GM18870 (cell line): ENCODE data around the gene NEUROG2.

Source experiments
- ATAC-seq: cut with Tn5 transposase; IDR thresholded peaks from one replicate; pipeline ENCODE4 v1.9.1; 2021; ENCODE audit warnings: moderate library complexity; ENCODE audit not compliant: unreplicated experiment

Gene NEUROG2

DNA sequence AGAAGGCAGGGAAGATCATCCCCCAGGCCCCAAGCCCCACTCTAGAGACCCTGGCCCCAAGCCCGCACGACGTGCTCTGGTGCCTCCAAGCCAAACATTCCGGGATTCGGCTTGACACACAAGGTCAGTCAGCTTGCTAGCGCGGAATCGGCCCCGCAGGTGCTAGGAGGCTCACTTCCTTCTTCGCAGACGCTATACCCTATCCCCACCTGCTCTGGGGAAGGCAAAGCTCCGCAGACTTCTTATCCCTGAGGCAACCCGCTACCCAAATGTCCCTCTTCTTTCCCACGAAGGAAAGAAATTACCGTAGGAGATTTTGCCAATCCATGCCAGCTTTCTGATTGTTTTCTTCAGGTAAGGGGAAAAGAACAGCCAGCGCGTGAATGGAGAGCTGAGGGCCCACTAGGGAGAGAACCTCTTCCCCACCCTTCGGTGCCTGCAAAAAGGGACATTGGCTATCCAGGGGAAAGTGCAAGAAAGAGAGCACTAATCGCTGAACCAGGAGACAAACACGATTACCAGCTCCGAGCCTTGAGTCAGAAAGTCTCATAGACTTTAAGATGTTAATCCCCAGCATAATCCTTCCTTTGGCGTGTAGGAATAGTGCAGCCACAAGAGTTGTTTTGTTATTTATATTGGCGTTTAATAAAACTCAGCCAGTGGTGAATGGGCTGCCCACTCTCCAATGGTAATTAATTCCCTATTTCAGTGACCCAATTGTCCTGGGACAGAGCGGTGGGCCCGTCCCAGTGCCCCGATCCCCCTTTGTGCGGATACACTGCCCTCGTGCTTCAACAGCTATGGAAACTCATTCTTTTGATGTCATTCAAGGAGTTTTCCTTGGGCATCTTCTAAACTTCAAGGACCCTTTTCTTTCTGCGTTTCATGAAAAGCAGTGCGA lies 5.4 kb upstream of the NEUROG2 start:
- ATAC-seq, result no peak

GRCh38 chr4:112520598-112521122 lies 4.7 kb upstream of the NEUROG2 start:
- no peak for ATAC-seq

DNA sequence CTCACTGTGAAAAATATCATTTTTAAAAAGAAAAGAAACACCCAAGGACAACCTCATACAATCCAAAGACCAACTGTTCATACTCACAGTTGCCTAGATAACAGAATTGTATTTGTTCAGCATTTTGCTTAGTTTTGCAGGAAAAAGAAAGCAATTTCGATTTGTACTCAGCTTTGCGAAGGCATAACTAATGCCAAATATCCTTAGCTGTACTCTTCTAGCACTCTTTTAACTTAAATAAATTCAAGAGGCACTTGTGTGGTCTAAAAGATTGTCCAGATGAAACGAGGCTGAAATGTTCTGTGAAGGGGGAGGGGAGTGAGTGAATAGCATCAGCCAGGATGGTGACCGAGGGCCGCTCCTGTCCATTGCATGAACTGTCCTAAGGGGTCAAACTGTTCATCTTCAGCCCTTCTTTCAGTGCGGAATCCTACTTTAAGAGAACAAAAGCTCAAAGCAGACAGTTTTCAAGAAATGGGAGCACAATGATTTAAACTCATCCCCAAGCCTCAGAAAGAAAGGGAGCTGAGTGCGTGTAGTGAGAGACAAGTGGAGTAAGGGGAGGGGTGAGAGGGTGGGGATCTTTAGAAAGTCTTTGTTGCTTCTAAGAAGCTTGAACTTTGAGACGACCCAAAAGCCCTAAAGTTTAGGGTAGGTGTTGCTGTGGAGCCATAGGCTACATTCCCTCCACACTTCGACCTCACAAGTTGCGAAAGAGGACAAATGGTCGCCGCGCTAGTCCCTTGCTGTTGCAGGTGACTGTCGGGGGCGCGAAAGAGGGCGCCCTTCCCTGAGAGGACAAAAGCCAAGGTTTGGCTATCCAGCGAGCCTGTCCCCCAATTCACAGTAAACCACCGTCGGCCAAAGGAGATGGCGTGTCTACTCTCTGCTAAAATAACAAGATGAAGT lies 4.0 kb upstream of the NEUROG2 start:
- ATAC-seq, result no peak

DNA sequence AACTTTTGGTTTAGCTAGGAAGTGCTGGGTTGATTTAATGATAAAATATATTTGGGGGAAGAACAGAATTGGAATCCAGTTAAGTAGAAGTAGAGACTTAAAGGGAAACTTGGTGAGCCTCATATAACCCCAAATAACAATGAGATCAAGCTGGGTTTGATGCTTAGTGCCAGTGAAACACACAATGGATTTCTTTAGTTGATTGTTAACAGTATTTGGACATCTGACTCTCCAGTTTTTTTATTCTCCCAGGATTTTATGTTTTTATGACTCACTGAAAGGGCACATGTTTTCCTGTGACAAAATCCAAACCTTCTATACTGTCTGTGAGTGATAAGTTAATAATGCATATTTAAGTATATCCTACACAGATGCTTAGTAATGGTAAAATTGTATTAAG lies 2.7 kb upstream of the NEUROG2 start:
- ATAC-seq, result no peak

- no peak for ATAC-seq
These were observed 1.9 kb upstream of the NEUROG2 start for GRCh38 chr4:112517911-112518310.

- ATAC-seq, result peak; percentile 18
These were observed 1.2 kb upstream of the NEUROG2 start for GRCh38 chr4:112517067-112517634.

DNA sequence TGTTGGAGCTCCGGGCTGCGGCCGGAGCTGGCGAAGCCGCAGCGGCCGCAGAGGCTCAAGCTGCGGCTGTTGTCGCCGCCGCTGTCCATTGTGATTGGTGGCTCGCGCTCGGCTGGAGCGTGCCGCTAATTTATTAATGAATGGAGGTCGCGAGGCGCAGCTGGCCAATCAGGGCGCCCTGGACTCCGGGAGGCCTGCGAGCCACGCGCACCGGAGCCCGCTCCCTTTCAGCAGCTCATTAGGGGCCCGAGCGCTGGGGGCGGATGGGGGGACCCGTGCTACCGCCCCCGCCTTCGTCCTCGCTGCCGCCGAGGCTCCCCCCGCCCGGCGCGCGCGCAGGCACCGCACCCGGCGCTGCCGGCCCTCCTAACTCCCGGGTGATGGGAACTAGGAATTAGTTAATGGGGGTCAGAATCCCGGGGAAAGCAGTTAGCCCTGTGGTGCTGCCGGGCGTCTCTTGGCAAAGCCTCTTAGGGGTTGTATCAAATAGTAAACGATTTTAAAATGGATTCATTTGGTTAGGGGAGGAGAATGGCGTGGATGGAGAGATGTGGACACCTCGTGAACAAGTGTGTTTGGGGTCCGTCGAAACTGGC lies 589 bp upstream of the NEUROG2 start:
- no peak for ATAC-seq

DNA sequence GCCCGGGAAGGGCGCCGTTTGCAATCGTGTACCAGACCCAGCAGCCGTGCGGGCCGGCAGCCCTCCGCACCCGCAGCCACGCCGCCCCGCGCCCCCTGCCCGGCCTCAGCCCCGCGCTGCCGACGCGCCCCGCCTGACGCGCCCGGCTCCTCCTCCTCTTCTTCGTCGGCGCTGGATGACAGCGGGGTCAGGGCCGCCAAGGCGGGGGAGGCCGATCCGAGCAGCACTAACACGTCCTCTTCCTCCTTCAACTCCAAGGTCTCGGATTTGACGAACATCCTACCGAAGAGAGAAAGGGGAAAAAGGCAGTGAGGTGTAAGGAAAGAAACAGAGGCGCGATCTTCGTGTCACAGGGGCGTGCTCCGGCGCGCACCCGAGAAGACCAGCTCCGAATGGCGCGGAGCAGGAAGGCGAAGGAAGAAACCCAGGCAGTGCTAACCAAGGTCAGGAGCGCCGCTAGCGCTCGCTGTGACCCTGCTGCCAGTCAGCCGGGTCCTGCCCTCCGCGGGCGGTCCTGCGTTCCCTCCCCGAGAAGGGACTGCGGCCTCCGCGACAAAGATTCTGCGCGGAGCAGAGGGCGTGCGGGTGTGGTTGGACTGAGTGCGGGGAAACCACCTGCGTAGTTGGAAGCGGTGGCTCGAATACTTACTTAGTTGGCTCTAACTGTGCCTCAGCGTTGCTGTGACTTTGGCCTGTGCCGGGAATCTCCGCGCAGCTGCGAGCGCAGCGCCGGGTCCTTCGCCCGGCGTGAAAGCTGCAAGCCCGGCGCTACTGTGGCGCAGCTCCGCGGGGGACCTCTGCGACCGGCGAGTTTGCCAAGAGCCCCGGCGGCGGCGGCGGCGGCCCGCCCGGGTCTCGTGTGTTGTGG lies 548 bp downstream of the NEUROG2 start:
- peak; percentile 36 for ATAC-seq

DNA sequence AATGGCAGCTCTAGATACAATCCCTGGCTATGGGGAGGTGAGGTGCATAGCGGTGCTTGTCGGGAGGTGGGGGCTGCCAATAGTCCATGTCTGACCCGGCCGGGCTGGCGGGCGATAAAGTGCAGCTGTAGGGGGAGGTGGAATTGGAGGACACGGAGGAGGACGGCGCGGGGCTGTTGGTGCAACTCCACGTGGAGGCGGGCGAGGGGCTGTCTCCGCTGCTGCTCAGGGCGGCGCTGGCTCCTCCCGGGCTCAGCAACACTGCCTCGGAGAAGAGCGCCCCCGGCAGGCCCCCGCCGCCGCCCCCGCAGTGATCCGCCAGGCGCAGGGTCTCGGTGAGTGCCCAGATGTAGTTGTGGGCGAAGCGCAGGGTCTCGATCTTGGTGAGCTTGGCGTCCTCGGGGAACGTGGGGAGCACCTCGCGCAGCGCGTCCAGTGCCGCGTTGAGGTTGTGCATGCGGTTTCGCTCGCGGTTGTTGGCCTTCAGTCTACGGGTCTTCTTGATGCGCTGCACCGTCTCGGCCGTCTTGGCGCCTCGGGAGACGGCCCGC lies 1.3 kb downstream of the NEUROG2 start:
- ATAC-seq, result no peak

GRCh38 chr4:112513971-112514646 lies 1.9 kb downstream of the NEUROG2 start:
- ATAC-seq, result no peak

- no peak for ATAC-seq
These were observed 4.2 kb downstream of the NEUROG2 start for GRCh38 chr4:112511803-112512118.

GRCh38 chr4:112511093-112511802 lies 4.7 kb downstream of the NEUROG2 start:
- no peak for ATAC-seq

- no peak for ATAC-seq
These were observed 5.5 kb downstream of the NEUROG2 start for GRCh38 chr4:112510291-112511092.

DNA sequence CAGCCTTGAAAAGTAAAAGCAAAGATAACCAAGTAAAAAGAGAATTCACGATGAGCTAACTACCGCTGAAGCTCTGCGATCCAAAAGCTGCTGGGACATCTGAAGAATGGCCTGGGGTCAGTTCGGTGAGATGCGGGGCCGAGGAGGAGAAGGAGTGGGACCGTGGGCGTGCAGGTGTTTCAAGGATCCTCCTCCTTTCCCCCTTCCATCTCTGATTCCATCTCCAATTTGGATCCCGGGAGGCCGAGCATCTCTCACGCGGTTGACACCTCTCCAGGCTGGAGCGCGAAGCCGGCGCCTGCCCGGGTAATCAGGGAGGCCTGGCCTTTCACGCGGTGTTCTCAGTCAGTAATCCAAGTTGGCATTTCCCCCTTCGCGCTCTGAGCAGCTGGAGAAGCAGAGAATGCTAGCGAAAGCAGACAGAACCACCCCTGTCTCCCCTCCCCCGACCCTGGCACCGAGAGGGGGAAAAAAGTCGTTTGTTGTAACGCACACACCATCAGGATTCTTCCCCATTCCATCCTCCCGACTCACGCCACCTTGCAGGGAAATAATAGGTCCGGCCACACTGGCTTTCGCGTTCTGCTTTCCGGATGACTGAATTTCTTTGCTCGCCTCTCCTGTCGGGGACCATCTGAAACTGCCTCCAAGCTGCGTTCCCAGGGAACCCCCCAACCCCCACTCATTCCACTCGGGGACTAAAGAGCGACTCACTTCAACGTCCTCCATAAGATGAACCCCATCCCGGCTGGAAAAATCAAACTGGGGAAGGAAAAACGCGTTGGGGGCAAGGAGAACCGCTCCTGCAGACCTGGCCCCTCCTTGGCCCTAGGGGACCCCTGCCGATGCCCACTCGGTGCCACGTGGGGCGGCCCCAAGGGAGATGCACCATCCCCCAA lies 6.5 kb downstream of the NEUROG2 start:
- ATAC-seq, result no peak

DNA sequence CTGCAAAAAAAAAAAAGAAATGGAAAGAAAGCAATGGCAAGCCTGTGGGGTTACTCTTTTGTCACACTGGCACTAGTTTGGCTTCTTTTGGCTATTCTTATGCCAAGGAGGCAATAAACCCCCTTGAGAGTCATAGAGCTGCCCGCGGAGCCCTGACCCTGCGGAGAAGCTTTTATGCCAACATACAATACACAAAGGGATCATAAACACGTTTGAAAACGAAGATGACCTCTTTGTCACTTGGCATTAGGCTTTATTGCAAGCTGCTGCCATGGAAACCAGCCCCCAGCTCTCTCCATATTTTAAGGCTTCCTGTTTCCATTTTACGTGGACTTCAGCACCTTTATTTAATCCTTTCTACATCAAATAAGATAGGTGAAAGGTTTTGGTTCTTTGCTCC lies 7.6 kb downstream of the NEUROG2 start:
- ATAC-seq, result no peak

DNA sequence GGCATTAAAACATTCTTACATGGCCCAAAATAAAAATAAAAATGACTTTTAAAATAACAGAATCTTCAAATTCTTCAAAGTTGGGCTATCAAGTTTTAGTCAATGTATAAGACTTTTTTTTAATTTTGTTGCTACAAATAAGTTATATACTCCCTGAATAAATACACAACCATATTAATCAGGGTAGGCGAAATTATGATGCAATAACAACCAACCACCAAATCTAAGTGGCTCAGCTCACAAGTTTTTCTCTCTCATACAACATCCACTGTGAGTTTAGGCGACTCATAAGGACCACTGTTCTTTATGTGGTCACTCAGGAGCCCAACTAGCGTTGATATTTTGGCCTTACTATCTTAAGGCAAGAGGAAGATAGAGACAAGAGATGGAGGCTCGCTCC lies 11.2 kb downstream of the NEUROG2 start:
- ATAC-seq, result no peak

GRCh38 chr4:112502871-112503270 lies 13.1 kb downstream of the NEUROG2 start:
- ATAC-seq, result no peak
